Stimulated activated memory B cell treated with anti-CD40 and anti-IgM and Interleukin-4, amounts not matched to agents 10 μg/mL and 1 μg/mL and 100 μg/mL, for 72 hours (primary cell): ENCODE results near the gene PPP2R5B.

Source experiments
- ATAC-seq: fragments of 150-1000 bp; cut with Tn5 transposase; 2 replicates; pipeline ENCODE4 v1.10.0; 2021
- H3K27ac Mint-ChIP-seq: one replicate; pipeline ENCODE4 v1.8.0; 2022; ENCODE audit warnings: mild to moderate bottlenecking, mixed read lengths
- H3K27me3 Mint-ChIP-seq: one replicate; pipeline ENCODE4 v1.8.0; 2022; ENCODE audit warnings: mixed read lengths
- H3K36me3 Mint-ChIP-seq: one replicate; pipeline ENCODE4 v1.8.0; 2022; ENCODE audit warnings: mixed read lengths
- H3K4me1 Mint-ChIP-seq: one replicate; pipeline ENCODE4 v1.8.0; 2022; ENCODE audit warnings: mixed read lengths
- H3K4me3 Mint-ChIP-seq: one replicate; pipeline ENCODE4 v1.8.0; 2022; ENCODE audit warnings: mild to moderate bottlenecking, moderate library complexity, mixed read lengths
- H3K9me3 Mint-ChIP-seq: one replicate; pipeline ENCODE4 v1.8.0; 2022; ENCODE audit warnings: mixed read lengths

Gene PPP2R5B

DNA sequence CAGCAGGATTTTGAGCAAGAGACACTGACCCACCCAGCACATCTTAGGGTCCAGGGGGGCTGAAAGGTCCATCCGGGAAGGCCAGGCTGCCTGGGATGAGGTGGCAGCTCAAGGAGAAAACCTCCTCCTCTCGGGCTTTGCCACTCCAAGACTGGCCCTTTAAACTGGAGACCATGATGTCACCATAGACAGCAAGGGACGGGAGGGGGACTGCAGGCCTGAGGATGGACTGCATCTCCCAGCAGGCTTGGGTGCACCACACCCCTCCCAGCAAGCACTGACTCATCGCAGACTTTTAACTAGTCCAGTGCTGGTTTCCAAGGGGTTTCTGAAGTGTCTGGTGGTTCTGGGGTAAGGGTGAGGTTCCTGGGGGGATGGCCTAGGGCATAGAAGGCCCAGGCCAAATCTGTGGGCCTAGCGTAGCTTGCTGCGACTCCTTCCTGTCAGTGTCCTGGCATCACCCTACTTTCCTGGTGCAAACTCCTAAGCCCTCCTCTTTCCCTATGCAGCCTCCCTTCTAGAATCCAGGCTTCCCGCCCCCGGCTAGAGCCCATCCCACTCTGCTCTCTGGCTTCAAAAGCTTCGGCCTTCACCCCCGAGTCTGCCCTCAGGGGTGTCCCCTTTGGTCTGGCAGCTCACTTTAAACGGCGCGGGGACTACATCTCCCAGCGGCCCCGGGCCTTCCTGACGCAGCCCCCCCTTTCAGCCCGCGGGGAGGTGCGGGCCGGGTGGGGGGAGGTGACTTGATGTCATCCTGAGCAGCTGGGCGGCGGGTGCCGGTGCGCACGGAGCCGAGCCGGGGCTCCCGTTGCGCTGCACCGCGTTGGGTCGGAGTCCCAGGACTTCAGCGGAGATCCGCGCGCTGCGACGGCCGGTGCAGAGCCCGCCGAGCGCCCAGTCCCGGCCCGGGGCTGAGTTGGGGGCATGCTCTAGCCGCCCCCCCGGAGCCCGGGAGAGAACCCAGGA is at the start of gene PPP2R5B:
Gene PPP2R5B, plus strand, starts transcription at position 746 of the 966 bp plus-strand sequence. CDS start 1,046 bp downstream, outside the sequence.
- H3K36me3 Mint-ChIP-seq = peaks cover 17% of the 10 kb centered on the region
- no peaks in the 10 kb centered on the region for H3K27me3 Mint-ChIP-seq
- peak; percentile 96 for ATAC-seq
- peak within 1 kb of the TSS; percentile 95 for H3K27ac Mint-ChIP-seq
- peaks cover 33% of the 10 kb centered on the region for H3K4me1 Mint-ChIP-seq
- H3K9me3 Mint-ChIP-seq = no peaks in the 10 kb centered on the region
- peak within 1 kb of the TSS; percentile 99 for H3K4me3 Mint-ChIP-seq

DNA sequence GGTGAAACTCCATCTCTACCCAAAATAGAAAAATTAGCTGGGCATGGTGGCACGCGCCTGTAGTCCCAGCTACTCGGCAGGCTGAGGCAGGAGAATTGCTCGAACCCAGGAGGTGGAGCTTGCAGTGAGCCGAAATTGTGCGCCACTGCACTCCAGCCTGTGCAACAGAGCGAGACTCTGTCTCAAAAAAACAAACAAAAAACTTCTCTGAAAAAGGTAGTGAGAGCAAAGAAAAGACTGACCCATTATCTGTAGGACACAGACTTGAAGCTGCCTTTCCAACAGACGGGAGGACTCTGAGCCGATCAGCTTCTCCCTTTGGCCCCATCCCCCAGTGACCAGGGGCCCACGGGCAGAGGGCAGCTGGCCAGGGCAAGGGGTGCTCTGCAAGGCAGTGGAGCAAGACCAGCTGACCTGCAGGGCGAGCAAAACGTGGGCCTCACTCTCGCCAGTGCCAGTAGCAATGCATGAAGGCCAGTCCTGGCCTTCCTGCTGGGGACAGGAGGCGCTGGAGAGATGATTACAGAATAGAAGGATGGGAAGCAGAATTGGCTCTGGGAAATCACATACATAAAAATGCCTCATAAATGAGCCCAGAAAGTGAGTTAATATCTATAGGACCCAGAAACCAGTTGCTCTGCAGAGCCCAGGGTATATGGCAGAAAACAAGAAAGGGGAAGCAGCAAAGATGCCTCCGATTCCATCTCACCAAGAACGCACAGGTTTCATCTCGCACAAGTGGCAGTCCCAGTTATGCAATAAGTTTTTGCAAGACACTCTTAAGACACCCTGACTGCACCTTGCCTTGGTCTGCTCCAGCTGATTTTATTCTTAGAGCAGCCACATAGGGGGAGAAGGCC is 48.9 kb upstream of the PPP2R5B start:
- Mint-ChIP-seq H3K27me3 (no peaks in the 10 kb centered on the region), H3K36me3 (peaks cover 62% of the 10 kb centered on the region), H3K4me3 (peak overlapping the region; percentile 95), H3K27ac (peak overlapping the region; percentile 86), H3K9me3 (no peaks in the 10 kb centered on the region), H3K4me1 (peaks cover 80% of the 10 kb centered on the region)
- ATAC-seq = no peak

DNA sequence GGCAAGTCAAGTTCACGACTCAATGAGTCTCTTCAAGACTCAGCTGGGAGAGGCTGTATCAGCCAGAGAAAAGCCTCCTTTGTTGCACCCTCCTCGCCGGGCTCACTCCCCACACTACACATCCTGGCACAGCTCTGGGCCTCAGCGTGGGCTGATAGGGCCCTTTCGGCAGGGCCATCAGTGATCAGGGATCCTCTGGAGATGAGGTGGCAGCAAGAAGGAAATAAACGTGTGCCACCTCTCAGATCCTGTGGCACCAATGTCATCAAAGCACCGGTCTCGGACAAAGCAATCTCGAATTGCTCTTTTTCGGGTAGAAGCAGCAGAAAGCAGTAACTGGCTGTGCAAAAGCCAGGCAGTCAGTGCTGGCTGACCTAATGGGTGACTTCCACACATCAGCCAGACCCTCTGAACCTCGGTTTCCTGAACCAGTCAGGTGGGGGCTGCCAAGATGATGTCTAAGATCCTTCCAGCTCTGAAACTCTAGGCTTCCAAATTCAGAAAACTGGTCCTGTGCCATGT is 48.2 kb upstream of the PPP2R5B start:
- H3K4me3 Mint-ChIP-seq = peak overlapping the region; percentile 95
- H3K4me1 Mint-ChIP-seq = peaks cover 80% of the 10 kb centered on the region
- no peak for ATAC-seq
- peaks cover 55% of the 10 kb centered on the region for H3K36me3 Mint-ChIP-seq
- peak overlapping the region; percentile 86 for H3K27ac Mint-ChIP-seq
- no peaks in the 10 kb centered on the region for H3K9me3 Mint-ChIP-seq
- no peaks in the 10 kb centered on the region for H3K27me3 Mint-ChIP-seq

DNA sequence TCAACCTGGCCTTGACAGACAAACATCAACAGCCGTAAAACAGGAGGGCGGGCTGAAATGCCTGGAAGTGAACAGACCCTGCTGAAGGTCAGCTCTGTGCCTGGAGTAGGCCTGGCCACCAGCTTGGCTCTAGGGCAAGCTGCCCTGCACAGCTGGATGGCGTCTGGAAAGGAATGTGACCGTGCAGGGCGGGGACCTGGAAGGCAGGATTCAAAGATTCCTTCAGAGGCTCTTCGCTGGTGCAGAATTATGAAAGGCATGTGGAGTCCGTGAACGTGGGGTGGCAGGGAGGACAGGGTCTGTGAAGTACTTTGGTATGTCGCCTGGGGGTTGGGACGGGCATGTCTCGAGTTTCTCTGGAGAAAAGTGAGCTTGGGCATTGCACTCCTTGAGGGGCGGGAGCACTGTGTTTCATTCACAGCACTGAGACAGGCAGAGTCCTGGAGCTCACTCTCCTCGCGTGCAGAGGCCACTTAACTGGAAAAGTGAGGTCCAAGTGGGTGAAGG is 47.6 kb upstream of the PPP2R5B start:
- Mint-ChIP-seq H3K36me3 (peaks cover 49% of the 10 kb centered on the region), H3K4me1 (peaks cover 74% of the 10 kb centered on the region), H3K4me3 (peak overlapping the region; percentile 95), H3K27me3 (no peaks in the 10 kb centered on the region), H3K27ac (peak overlapping the region; percentile 86), H3K9me3 (no peaks in the 10 kb centered on the region)
- ATAC-seq = no peak

DNA sequence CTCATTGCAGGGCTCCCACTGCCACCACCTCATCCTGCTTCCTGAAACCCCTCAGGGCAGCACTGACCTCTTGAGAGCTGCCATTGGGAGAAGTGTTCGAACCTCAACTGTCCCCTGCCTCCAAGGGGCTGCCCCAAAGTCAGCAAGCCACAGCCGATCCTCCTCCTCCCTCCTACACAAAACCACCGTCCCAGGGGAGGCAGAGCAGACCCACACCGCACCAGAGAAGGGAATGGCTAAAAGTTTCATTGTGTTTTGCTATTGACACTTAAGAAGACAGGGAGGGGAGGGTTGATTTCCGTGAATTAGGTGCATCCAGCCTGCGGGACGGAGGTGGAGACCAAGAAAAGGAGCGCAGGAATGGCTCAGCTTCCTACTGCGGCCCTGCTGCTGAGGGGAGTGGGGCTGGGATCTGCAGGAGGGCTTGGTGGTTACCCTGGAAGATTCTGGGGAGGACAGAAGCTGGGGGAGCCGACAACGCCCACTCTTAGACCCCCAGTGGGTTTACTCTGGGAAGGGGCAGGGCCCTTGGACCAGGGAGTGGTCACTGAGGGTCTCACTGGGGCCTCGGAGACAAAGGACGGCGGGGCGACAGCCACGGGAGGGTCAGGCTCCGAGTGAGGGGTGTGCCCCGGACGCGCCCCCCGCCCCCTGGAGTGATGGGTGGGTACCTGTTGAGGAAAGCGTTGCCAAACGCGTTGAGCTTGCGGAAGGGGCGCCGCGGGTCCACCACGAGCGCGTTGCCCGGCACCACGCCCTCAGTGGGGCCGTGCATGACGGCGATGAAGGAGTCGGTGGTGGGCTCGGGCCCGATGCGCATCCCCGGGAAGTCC is 46.9 kb upstream of the PPP2R5B start:
- Mint-ChIP-seq H3K27ac (peak overlapping the region; percentile 86), H3K36me3 (peaks cover 47% of the 10 kb centered on the region), H3K4me3 (peak overlapping the region; percentile 95), H3K4me1 (peaks cover 67% of the 10 kb centered on the region), H3K27me3 (no peaks in the 10 kb centered on the region), H3K9me3 (no peaks in the 10 kb centered on the region)
- ATAC-seq = peak; percentile 51

DNA sequence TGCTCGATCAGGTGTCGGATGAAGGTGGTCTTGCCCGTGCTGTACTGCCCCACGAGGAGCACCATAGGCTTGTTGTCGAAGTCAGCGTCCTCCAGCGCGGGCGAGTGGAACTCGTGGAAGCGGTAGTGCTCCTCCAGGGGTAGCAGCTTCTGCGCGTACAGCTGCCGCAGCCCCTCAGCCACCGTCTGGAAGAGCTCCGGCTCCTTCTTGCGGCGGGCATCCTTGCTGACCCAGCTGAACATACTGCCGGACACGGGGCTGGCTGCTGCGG is 46.3 kb upstream of the PPP2R5B start:
- Mint-ChIP-seq H3K4me3 (peak overlapping the region; percentile 95), H3K9me3 (no peaks in the 10 kb centered on the region), H3K27ac (peak overlapping the region; percentile 86), H3K36me3 (peaks cover 41% of the 10 kb centered on the region), H3K27me3 (no peaks in the 10 kb centered on the region), H3K4me1 (peaks cover 61% of the 10 kb centered on the region)
- ATAC-seq = peak; percentile 41

DNA sequence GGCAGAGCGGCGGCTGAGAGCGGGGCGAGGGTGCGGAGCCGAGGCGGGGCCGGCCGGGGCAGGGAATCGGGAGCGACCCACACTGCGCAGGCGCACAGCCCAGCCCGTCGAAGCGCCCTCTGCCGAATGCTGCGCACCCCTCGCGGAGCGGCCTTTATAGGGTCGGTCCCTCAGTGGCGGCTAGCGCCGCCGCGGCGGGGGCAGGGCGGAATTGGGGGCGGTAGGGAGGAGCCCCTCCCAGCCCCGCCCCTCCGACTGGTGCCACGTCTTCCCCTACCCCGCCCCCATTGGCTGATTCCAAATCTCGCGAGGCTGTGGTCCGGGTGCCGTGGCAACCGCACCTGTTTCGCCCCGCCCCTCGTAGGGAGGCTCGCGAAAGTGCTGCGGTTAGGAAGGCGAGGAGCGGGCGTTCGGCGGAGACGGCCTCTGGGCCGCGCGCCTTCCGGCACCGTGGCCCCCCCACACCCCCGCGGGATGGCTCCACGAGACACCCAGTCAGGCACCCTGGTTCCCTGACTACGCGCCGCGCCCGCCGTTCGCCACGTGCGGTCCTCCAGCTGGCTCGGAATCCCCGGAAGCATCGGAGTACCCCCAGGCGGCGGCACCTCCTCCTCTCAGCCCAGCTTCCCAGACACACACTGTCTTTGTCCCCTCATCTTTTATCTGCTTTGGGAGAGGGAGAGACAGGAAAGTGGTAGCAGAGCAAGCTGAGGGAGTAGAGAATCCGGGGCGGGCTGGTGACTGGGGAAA is 45.8 kb upstream of the PPP2R5B start, which contains the start of gene EHD1:
Gene EHD1, minus strand, starts transcription at position 128 of the 750 bp plus-strand sequence. CDS start 157 bp downstream, outside the sequence.
- H3K36me3 Mint-ChIP-seq = peaks cover 38% of the 10 kb centered on the region
- no peaks in the 10 kb centered on the region for H3K27me3 Mint-ChIP-seq
- H3K4me3 Mint-ChIP-seq = peak within 1 kb of the TSS; percentile 95
- peak within 1 kb of the TSS; percentile 86 for H3K27ac Mint-ChIP-seq
- H3K4me1 Mint-ChIP-seq = peaks cover 58% of the 10 kb centered on the region
- peak; percentile 91 for ATAC-seq
- no peaks in the 10 kb centered on the region for H3K9me3 Mint-ChIP-seq

DNA sequence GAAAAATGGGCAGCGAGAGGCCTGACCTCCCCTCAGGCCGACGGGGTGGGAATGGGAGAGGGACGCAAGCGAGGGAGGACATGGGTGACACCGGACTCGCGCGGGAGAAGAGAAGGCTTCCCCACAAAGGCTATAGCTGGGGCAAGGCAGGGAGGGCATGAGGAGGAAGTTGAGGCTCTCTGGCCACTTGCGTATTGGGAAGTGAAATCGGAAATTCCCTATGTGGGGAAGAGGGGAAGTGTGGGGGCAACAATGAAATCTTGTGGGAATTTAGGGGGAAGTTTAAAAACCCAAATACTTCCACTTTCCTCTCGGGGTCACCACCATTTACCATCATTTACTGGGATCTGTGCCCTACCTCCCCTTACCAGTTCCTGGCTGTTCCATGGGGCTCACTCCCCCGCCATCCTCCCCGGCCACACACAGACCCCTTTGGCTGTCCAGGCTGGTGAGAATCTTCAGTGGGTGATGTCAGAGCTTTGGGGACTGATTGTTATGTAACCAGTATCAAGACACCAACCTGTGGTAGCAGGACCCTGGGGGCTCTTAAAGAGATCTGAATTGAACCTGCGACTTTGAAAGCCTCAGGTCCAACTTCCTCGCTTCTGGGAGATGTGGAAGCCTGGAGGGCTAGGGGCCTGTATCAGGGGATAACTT is 45.1 kb upstream of the PPP2R5B start:
- ATAC-seq = no peak
- H3K4me3 Mint-ChIP-seq = peak overlapping the region; percentile 95
- H3K4me1 Mint-ChIP-seq = peaks cover 61% of the 10 kb centered on the region
- H3K27me3 Mint-ChIP-seq = no peaks in the 10 kb centered on the region
- H3K27ac Mint-ChIP-seq = peak overlapping the region; percentile 86
- H3K36me3 Mint-ChIP-seq = peaks cover 34% of the 10 kb centered on the region
- H3K9me3 Mint-ChIP-seq = no peaks in the 10 kb centered on the region

DNA sequence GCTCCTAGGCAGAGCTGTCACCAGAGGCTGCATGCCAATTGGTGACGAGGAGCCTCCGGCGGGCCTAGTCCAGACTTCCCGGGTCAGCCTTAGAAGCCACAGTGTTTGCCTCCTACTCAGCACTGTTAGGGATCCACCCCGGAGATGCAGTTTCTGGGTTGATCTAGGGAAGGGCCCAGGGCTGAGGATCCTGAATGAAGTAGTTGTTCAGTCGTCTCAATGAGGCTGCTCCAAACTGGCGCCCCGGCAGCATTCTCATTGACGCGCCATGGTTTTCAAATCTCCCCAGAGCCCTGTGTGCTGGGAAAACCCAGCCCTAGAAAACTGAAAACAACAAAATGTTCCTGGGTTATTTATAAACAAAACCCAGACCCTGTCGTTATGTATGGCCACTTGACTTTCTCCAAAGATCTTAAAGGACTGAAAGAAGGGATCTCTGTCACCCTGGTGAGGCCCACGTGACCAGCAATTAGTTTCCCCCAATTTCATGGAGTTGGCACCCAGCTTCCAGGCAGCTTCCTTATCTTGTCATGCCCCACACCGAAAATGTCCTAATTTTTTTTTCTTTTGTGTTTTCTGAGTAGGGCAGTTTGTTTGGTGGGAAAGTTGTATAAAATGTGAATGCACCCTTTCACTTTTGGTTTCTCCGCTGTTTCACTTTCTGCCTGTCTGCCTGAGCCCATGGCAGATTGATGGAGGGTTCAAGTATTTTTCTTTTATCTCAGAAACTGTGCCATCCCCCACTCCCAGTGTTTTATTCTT is 44.1 kb upstream of the PPP2R5B start:
- ATAC-seq = no peak
- Mint-ChIP-seq H3K4me3 (peak overlapping the region; percentile 42), H3K27me3 (no peaks in the 10 kb centered on the region), H3K36me3 (peaks cover 24% of the 10 kb centered on the region), H3K27ac (peak overlapping the region; percentile 86), H3K9me3 (no peaks in the 10 kb centered on the region), H3K4me1 (peaks cover 56% of the 10 kb centered on the region)

DNA sequence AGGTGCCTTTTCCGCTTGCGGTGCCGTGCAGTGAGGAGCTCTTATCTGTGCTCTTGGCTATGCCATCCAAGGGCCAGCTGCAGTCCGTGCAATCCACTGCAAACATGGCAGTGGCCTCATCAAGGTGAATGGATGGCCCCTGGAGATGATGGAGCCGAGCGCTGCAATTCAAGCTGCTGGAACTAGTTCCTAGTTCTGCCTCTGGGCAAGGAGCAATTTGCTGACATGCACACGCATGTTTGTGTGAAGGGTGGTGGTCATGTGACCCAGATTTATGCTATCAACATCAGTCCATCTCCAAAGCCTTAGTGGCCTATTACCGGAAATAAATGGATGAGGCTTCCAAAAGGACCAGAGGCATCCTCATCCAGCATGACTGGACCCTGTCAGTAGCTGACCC is 43.0 kb upstream of the PPP2R5B start:
- peaks cover 13% of the 10 kb centered on the region for H3K36me3 Mint-ChIP-seq
- H3K27me3 Mint-ChIP-seq = no peaks in the 10 kb centered on the region
- no peak overlapping the region for H3K4me3 Mint-ChIP-seq
- ATAC-seq = no peak
- no peak overlapping the region for H3K27ac Mint-ChIP-seq
- peaks cover 55% of the 10 kb centered on the region for H3K4me1 Mint-ChIP-seq
- H3K9me3 Mint-ChIP-seq = no peaks in the 10 kb centered on the region

DNA sequence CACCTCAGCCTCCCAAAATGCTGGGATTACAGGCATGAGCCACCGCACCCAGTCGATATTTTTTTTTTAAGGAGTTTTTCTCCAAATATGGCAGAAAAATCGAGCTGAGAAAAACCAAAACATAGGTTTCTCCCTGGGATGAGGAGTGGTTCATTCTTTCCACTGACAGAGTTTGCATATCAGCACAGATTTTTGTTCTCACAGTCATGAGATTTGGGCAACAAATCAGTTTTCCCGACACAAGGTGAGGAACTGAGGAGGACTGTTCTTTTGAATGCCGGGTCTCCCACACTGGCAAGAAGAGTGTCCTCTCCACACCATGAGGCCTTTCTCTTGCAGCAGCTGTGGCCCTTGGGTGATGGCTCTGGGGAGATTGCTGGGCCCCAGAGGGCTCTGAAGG is 42.2 kb upstream of the PPP2R5B start:
- no peak overlapping the region for H3K4me3 Mint-ChIP-seq
- no peaks in the 10 kb centered on the region for H3K27me3 Mint-ChIP-seq
- H3K4me1 Mint-ChIP-seq = peaks cover 49% of the 10 kb centered on the region
- peaks cover 6% of the 10 kb centered on the region for H3K36me3 Mint-ChIP-seq
- no peak for ATAC-seq
- no peak overlapping the region for H3K27ac Mint-ChIP-seq
- no peaks in the 10 kb centered on the region for H3K9me3 Mint-ChIP-seq

DNA sequence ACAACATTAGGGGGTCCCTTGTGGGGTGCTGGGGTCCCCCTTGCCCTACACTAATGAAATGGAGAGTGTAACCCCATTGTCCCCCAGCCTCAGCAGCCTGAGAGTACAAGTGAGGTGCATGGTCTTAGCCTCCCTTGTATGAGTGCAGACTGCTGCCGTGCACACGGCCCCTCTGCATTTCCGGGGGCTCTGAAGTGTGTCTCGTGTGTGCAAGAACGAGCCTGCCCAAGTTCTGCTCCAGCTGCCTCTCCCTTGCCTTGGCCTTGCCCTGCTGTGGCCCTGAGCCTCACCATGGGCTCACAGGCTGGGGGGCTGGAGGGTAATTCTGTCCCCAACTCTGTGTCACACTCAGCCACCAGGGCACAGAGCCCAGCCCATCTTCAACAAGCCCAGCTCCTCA is 40.9 kb upstream of the PPP2R5B start:
- H3K4me1 Mint-ChIP-seq = peaks cover 61% of the 10 kb centered on the region

DNA sequence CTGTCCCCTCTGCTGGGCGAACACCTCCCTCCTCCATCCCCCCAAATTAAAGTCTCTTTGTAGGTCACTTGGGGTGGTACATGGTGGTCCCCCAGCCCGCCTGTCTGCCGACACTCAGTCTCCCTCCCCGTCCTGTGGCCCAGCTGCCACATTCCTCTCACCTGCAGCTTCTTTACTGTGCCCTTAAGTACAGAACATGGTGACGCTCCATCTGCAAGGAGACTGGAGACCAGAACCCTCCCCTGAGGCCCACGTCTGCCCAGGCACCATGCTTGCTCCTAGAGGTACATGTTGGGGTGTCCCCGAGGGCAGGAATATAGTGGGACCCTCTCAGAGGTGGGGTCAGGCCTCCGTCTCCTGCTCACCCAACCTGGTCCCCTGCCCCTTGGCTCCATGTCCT is 40.5 kb upstream of the PPP2R5B start:
- Mint-ChIP-seq H3K4me3 (no peak overlapping the region), H3K4me1 (peaks cover 63% of the 10 kb centered on the region), H3K27ac (peak overlapping the region; percentile 23)

More for the DNA sequence above, 40.9 kb upstream of the PPP2R5B start:
- no peaks in the 10 kb centered on the region for H3K36me3 Mint-ChIP-seq
- H3K4me3 Mint-ChIP-seq = no peak overlapping the region
- H3K27ac Mint-ChIP-seq = peak overlapping the region; percentile 23
- no peaks in the 10 kb centered on the region for H3K9me3 Mint-ChIP-seq
- H3K27me3 Mint-ChIP-seq = no peaks in the 10 kb centered on the region
- no peak for ATAC-seq

More for the DNA sequence above, 40.5 kb upstream of the PPP2R5B start:
- H3K36me3 Mint-ChIP-seq = no peaks in the 10 kb centered on the region
- no peaks in the 10 kb centered on the region for H3K27me3 Mint-ChIP-seq
- no peaks in the 10 kb centered on the region for H3K9me3 Mint-ChIP-seq
- no peak for ATAC-seq
